H4 (cell line): ENCODE results near the gene TNFSF9. TPM values are rescaled to one million over a fixed set of nuclear protein-coding genes. Genes with fewer than 3 reads are reported as not detected.

Source experiments
- DNase-seq: peaks from one replicate; pipeline ENCODE4 v3.0.0-alpha.2; 2015; ENCODE audit warnings: low spot score
- total RNA-seq: library from RNA; depleted of rRNA; stranded (reverse); fragments of >200 nt; shearing (Covaris generic); gene quantifications from 2 replicates; pipeline ENCODE4 v1.2.3, GENCODE V29; 2014; rRNA removed

The TNFSF9 gene
- 17.8 and 18.6 TPM in 2 replicates for total RNA-seq

- DNase-seq: peak; percentile 90
Measured at GRCh38 chr19:6530386-6531162, at the start of gene TNFSF9. Gene TNFSF9, plus strand, starts transcription at chr19:6531026. Its CDS starts 11 bp downstream, at chr19:6531037.

GRCh38 chr19:6481541-6482342, 49.1 kb upstream of the TNFSF9 start, which contains the start of gene DENND1C:
Gene DENND1C, minus strand, starts transcription at chr19:6481787. Its CDS starts 92 bp downstream, at chr19:6481695.
- no peak for DNase-seq

GRCh38 chr19:6482343-6482686, 48.5 kb upstream of the TNFSF9 start:
- no peak for DNase-seq

GRCh38 chr19:6483235-6483634, 47.6 kb upstream of the TNFSF9 start:
- no peak for DNase-seq

GRCh38 chr19:6484230-6484629, 46.6 kb upstream of the TNFSF9 start:
- DNase-seq: no peak

- DNase-seq: no peak
Measured at GRCh38 chr19:6484831-6485230, 46.0 kb upstream of the TNFSF9 start.

GRCh38 chr19:6489278-6490061, 41.4 kb upstream of the TNFSF9 start:
- DNase-seq: no peak

GRCh38 chr19:6490134-6490533, 40.7 kb upstream of the TNFSF9 start:
- DNase-seq: no peak

- DNase-seq: no peak
Measured at GRCh38 chr19:6491802-6492592, 38.8 kb upstream of the TNFSF9 start.

GRCh38 chr19:6494438-6495036, 36.3 kb upstream of the TNFSF9 start:
- no peak for DNase-seq

GRCh38 chr19:6495947-6496346, 34.9 kb upstream of the TNFSF9 start:
- DNase-seq: no peak

GRCh38 chr19:6498294-6499036, 32.4 kb upstream of the TNFSF9 start:
- DNase-seq: no peak

GRCh38 chr19:6499052-6499790, 31.6 kb upstream of the TNFSF9 start:
- DNase-seq: no peak

- no peak for DNase-seq
Measured at GRCh38 chr19:6500837-6501739, 29.7 kb upstream of the TNFSF9 start.

- DNase-seq: no peak
Measured at GRCh38 chr19:6501740-6502648, 28.8 kb upstream of the TNFSF9 start, which contains the start of gene TUBB4A. Gene TUBB4A, minus strand, starts transcription at chr19:6502309. Its CDS starts 97 bp downstream, at chr19:6502212.

GRCh38 chr19:6503407-6504201, 27.2 kb upstream of the TNFSF9 start:
- DNase-seq: no peak
